ENCODE data around the gene RABGEF1.
"Not testable (repeated sequence)": the region's sequence is repeated elsewhere in the genome, so short reads cannot be mapped to it uniquely, and the experiment has no call there.

RABGEF1 gene

GRCh38 chr7:66765322-66766025, 24.9 kb downstream of the RABGEF1 start:
- DNase-seq (ENCODE audit: low spot score), result not testable (repeated sequence)

DNA sequence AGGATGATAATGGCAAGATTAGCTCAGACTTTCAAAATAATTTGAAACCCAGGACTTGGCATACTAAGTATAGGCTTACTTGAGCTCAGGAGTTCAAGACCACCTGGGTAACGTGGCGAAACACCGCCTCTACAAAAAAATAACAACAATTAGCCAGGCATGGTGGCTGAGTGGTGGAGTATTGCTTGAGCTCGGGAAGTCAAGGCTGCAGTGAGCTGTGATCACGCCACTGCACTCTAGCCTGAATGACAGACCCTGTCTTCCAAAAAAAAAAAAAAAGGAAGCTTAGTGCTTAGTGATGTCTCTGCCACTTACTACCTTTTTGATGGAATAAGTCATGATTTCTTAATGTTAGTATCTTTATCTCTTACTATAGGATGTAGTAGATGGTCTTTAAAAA, 25.5 kb downstream of the RABGEF1 start:
- no peak for DNase-seq (ENCODE audit: low spot score)

GRCh38 chr7:66767486-66767885, 27.0 kb downstream of the RABGEF1 start:
- DNase-seq (ENCODE audit: low spot score), result not testable (repeated sequence)

DNA sequence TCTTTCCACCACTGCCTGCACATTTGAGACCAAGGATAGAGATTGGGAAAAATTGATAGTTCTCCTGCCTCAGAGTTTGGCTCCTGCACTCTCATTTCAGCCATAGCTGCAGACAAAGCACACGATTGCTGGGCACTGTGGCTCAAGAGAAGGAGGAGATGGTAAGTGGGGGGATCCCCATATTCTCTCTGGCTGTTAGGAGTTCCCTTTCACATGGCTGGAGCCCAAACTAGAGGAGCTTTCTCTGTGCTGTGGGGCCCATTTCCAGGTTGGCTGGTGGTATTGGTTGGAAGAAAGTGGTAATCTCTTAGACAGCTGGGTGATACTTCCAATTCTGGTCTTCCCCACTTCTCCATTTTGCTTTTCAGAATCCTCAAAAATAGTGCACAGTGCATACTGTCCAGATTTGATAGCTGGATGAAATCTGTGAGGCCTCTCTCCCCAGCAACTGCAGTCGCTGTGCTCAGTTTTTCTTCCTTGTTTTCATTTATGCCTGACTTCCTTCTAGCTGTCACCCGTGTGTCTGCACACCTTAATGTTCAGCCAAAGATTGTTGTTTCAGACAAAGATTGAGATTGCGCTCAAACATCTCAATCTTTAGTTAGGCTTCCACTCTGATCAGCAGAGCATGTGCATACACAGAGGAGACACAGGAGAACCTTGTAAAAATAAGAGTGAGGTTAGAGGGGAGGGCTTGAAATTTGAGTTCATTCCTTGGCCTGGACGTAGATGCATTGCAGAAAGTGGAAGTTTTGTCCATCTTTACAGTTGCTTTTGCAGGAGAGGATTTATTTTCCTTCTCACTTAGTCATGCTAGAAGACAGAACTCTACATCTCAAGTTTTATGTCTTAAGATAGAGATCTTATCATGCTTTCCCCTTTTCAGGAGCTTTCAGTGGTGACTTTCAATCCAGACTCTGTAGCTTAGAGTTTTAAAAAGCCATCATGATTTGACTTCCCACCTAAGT, 28.6 kb downstream of the RABGEF1 start:
- no peak for DNase-seq (ENCODE audit: low spot score)

DNA sequence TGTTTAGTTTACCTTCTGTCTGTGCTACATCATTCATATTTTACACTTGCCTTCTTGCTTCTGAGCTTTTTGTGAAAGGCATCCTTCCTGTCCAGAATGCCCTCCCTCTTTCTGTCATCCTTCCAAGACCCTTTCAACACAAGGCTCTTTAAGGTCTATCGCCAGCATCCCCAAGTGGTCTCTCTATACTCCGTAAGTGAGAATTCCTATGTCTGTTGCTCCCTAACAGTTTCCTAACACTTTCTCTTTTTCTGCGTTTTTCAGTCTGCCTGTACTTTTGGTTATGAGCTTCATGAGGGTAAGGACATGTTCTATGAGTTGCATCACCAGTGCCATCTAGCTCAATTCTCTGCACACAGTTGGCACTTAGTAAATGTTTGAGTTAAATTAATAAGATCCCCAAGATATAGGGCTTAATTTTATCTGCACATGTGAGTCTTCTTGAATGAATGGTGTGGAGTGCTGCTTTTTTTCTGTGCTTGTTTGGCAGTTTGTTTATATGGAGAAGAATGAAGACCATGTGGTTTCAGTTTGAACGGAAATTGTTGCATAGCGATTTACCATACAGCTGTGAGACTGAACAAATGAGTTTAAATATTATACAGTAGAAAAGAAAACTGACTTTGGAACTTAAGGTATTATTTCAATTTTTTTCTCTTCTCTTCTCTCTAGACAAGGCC, 29.4 kb downstream of the RABGEF1 start:
- peak; percentile 24 for DNase-seq (ENCODE audit: low spot score)

DNA sequence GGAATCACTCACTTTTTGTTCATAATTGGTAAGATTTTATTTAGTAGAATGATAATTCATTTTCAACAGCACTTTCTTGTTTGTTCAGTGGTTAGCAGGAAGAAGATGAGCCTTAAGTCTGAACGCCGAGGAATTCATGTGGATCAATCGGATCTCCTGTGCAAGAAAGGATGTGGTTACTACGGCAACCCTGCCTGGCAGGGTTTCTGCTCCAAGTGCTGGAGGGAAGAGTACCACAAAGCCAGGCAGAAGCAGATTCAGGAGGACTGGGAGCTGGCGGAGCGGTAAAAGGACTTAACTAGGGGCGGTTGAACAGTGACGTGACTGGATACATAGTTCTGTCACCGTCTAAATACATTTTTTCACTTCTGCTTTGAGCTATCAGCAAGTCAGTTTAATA, 31.3 kb downstream of the RABGEF1 start:
- no peak for DNase-seq (ENCODE audit: low spot score)

DNA sequence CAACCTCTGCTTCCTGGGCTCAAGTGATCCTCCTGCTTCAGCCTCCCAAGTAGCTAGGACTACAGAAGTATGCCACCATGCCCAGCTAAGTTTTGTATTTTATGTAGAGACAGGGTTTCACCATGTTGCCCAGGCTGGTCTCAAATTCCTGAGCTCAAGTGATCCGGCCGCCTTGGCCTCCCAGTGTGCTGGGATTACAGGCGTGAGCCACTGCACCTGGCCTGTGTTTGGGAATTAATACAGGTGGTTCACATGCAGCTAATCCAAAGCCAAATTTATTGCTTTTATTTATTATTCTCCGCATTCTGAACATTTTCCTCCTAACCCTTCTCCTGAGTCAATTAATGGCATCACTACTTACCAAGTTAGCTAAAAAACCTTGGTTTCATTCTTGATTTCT, 33.2 kb downstream of the RABGEF1 start:
- not testable (repeated sequence) for DNase-seq (ENCODE audit: low spot score)

DNA sequence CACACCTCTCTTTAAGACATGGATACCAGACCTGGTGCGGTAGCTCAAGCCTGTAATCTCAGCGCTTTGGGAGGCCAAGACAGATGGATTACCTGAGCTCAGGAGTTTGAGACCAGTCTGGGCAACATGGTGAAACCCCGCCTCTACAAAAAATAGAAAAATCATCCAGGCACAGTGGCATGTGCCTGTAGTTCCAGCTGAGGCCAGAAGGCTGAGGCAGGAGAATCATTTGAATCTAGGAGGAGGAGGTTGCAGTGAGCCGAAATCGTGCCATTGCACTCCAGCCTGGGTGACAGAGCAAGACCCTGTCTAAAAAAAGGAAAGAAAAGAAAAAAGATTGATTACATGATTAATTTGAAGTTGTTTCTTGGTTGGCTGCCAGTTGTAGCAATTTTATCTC, 35.9 kb downstream of the RABGEF1 start:
- not testable (repeated sequence) for DNase-seq (ENCODE audit: low spot score)

- no peak for DNase-seq (ENCODE audit: low spot score)
Measured at GRCh38 chr7:66776800-66777442, 36.4 kb downstream of the RABGEF1 start.

DNA sequence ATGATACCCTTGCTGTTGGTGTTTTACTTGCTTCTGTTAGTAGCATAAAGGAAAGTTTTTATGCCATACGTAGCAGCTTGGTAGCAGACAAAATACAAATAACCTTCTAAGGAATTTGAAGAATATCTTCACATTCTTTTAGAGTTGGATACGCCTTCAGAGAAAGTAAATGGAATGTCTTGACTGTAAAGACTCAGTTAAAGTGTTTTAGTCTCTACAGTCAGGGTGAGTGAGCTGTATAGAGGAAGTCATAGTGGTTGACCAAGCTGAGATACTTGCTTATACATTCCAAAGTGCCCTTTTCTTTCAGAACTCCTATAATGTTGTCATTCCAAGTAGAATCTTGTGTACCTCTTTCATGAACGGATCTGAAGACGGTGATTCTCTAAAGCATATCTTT, 37.7 kb downstream of the RABGEF1 start:
- DNase-seq (ENCODE audit: low spot score), result no peak

- no peak for DNase-seq (ENCODE audit: low spot score)
Measured at GRCh38 chr7:66779669-66780409, 39.3 kb downstream of the RABGEF1 start.

- no peak for DNase-seq (ENCODE audit: low spot score)
Measured at GRCh38 chr7:66781408-66782090, 41.0 kb downstream of the RABGEF1 start.

DNA sequence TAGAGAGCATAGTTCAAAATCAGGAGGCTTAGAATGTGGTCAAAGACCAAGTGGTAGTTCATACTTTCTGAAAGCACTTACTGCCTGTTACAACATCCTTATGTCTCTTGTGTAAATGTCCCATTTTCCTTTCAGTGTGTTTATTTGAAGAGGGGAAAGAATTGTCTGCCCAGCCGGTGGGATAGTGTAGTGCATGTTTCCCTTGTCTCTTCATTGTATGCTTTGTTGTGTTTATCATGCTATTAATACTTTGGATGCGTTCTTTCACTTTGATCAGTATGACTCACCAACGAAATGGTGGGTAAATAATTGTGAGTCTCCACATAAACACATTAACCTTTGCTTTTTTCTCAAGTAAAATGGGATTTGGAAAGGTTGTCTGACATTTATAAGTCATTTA, 42.3 kb downstream of the RABGEF1 start:
- DNase-seq (ENCODE audit: low spot score), result not testable (repeated sequence)

DNA sequence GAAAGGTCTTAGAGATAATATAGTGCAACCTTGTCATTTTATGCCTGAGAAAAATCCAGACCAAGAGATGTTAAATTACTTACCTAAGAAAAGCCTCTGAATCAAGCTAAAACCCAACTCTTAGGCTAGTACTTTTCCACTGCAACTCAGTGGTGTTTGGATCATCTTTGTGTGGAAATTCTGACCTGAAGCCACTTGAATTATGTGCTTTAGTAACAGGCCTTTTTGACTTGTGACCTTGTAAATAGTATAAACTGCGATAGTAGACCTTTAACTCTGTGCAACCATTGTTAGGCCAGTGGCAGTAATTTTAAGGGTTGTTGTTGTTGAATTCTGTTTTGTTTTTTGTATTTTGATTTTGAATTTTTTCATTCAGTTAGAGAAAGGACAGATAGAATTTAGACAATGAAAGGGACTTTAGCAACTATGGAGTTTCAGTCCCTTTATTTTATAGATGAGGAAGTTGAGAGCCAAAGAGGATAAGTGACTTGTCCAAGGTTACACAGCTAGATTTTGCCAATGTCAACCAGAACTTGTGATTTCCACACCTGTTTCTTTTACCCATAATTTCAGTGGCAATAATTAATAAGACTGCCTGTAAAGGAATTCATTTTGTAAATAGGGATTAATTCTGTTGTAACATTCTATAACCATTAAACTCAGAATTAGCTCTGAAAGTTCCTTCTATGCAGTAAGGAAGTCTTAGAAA, 43.5 kb downstream of the RABGEF1 start:
- not testable (repeated sequence) for DNase-seq (ENCODE audit: low spot score)

GRCh38 chr7:66790196-66790595, 49.7 kb downstream of the RABGEF1 start:
- DNase-seq (ENCODE audit: low spot score), result no peak

GRCh38 chr7:66790725-66791124, 50.2 kb downstream of the RABGEF1 start:
- DNase-seq (ENCODE audit: low spot score), result no peak

GRCh38 chr7:66800591-66800990, 60.1 kb downstream of the RABGEF1 start:
- DNase-seq (ENCODE audit: low spot score), result no peak

GRCh38 chr7:66804001-66804400, 63.5 kb downstream of the RABGEF1 start:
- no peak for DNase-seq (ENCODE audit: low spot score)

DNA sequence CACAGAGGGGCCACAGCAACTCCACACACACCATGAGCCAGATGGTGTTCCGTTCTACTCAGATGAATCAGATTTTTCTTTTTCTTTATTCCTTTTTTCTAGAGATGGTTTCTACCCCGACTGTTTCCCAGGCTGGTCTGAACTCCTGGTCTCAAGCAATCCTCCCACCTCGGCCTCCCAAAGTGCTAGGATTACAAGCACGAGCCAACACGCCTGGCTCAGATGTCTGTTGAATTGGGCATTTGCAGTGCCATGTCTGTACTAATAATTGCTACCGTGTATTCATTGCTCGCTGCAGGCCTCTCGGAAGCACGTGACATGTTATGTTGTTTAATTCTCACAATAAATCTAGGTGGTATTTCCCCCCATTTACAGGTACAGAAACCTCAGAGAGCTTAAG, 67.2 kb downstream of the RABGEF1 start:
- no peak for DNase-seq (ENCODE audit: low spot score)

DNA sequence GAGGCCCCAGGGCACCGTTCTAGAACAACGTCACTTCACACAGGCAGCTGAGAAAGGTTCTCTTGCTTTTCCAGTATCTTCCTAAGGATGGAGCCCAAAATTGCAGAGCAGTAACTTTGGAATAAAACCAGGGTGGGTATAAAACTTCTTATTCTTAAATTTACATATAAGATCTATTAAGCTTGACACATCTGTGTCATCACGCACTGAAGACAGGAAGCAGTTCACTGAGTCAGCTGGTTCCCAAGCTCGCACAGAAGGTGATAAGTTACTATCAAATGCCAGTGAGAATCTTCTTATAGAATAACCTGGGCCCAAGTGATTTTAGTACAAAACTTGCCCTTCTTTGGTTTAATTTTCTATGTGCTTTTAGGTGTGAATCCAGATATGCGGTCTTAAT, 70.2 kb downstream of the RABGEF1 start:
- no peak for DNase-seq (ENCODE audit: low spot score)
